ENCODE data around the gene SLC18A3.

Gene SLC18A3

GRCh38 chr10:49610114-49610457 lies at the start of gene SLC18A3:
SLC18A3 (plus strand) TSS chr10:49610310; CDS start chr10:49610741, 431 bp downstream.
- DNase-seq (ENCODE audit: low read depth, low spot score) = no peak

DNA sequence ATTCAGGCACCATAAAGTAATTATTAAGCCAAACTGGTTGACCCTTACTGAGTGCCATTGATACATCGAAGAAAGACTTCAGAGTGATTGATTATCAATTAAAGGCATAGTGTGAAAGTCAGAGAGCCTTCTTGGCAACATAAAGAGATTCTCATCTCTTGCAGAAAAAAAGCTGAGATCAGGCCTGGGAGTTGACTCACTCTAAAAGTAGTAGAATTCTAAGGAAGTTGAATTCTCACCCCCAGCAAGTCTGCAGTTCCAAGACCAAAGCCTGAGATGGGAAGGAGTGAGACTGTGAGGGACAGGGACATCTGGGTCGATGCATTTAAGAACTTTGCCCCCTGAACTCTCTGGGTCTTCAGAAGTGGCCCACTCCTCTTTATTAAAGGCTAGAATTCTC lies 49.6 kb upstream of the SLC18A3 start:
- DNase-seq (ENCODE audit: low read depth, low spot score) = no peak

DNA sequence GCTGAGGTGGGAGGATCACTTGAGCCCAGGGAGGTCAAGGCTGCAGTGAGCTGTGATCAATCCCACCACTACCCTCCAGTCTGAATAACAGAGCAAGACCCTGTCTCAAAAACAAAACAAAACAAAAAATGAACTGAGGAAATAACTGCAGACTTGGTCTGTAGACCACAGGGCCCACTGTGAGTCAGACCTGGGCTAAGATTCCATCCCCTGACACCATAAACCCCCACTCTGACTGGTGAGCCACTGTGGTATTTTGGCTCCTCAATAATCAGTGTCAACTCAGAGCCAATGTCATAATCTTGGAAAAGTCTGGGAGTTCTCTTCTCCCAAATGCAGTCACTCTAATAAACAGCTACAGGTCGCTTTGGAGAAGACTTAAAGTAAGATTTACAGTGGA lies 47.2 kb upstream of the SLC18A3 start:
- no peak for DNase-seq (ENCODE audit: low read depth, low spot score)

- DNase-seq (ENCODE audit: low read depth, low spot score) = no peak
Observed at GRCh38 chr10:49564461-49565009, 45.6 kb upstream of the SLC18A3 start.

- no peak for DNase-seq (ENCODE audit: low read depth, low spot score)
Observed at GRCh38 chr10:49567810-49568209, 42.3 kb upstream of the SLC18A3 start.

- no peak for DNase-seq (ENCODE audit: low read depth, low spot score)
Observed at GRCh38 chr10:49568235-49568634, 41.9 kb upstream of the SLC18A3 start.

DNA sequence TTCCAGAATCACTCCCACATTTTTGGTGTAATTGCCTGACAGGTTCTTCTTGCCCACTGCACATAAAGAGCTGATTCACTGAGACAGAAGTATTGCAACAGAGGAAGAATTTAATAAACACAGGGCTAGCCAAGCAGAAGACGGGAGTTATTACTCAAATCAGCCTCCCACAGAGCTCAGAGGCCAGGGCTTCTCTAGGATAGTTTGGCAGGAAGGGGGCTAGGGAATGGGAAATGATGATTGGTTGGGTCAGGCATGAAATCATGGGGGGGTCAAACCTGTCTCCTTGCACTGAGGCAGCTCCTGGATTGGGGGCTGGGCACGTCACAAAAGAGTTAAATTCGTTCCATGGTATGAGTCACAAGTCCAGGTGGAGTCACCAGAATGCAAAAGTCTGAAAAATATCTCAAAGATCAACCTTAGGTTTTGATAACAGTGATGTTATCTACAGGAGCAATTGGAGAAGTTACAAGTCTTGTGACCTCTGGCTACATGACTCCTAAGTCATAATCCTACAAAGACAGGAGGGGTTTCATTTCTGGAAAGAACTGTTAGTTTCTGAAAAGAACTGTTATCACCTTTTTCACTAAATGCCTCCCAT lies 41.0 kb upstream of the SLC18A3 start:
- no peak for DNase-seq (ENCODE audit: low read depth, low spot score)

GRCh38 chr10:49571388-49571787 lies 38.7 kb upstream of the SLC18A3 start:
- DNase-seq (ENCODE audit: low read depth, low spot score) = no peak

DNA sequence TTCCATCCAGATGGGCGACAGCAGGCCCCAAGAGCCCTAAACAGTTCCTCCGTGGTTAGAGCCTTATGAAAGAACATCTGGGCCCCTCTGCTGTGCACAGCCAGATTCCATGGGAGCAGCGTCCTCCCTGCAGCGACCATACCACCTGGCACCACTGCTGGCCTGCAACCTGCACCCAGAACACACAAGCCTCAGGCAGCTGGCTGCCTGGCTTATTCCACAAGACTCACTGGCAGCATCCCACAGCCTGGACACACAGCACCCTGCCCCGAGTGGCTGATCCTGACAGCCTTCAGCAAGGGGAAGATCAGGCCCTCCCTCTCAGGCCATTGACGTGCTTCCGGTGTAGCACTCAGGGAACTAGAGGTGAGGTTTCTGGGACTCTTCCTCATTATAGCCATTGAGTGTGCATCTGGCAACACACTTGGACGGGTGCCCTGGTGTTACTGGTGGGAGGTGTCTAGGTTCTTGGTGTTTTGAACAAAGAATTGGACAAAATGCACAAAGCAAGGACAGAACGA lies 37.5 kb upstream of the SLC18A3 start:
- no peak for DNase-seq (ENCODE audit: low read depth, low spot score)

GRCh38 chr10:49575489-49576072 lies 34.5 kb upstream of the SLC18A3 start:
- no peak for DNase-seq (ENCODE audit: low read depth, low spot score)

GRCh38 chr10:49577182-49577925 lies 32.8 kb upstream of the SLC18A3 start:
- no peak for DNase-seq (ENCODE audit: low read depth, low spot score)

DNA sequence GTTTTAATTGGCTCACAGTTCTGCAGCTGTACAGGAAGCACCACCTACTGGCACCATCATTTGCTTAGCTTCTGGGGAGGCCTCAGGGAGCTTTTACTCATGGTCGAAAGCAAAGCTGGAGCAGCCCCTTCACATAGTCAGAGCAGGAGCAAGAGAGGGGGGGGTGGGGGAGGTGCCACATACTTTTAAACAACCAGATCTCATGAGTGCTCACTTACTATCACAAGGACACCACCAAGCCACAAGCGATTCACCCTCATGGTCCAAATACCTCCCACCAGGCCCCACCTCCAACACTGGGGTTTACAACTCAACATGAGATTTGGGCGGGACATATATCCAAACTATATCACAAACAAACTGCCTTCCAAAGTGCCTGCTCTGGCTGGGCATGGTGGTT lies 31.7 kb upstream of the SLC18A3 start:
- no peak for DNase-seq (ENCODE audit: low read depth, low spot score)

- DNase-seq (ENCODE audit: low read depth, low spot score) = no peak
Observed at GRCh38 chr10:49579621-49580020, 30.5 kb upstream of the SLC18A3 start.

- no peak for DNase-seq (ENCODE audit: low read depth, low spot score)
Observed at GRCh38 chr10:49585387-49585786, 24.7 kb upstream of the SLC18A3 start.

GRCh38 chr10:49587981-49588380 lies 22.1 kb upstream of the SLC18A3 start:
- no peak for DNase-seq (ENCODE audit: low read depth, low spot score)

DNA sequence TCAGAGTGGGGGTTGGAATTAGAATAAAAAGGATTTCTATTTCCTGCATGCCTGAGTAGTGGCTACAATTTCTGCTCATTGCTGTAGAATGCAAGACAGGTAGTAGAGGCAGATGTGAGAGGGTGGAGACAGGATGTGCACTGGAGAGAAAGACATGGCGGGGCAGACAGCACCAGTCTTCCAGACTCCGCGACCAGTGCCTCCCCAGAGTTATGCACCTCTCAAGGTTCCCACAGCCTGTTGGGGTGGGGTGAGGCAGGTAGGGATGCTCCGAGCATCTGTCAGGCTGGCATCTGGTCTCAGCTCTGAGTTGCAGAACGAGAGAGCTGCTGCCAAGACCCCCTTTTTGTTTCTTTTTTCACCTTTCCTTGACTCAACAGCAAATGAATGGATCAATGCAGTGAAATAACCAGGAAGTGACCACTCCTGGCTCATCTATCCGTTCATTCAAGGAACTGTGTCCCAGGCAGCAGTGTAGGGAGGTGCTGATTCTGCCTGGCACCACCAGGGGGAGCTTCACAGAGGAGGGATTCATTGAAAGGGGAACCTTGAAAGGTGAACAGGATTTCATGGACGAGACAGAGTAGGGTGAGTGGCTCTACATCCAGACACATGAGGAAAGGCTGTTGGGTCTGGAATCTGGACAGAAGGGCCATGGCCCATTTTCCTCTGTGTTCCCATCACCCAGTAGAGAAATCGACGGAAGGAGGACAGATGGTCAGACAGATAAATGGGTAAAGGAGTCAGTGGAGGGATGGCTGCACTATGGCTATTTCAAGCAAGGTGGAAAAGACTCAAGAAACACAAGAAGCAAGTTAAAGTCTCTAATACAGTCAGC lies 17.2 kb upstream of the SLC18A3 start:
- peak; percentile 72 for DNase-seq (ENCODE audit: low read depth, low spot score)

GRCh38 chr10:49593564-49593875 lies 16.6 kb upstream of the SLC18A3 start:
- no peak for DNase-seq (ENCODE audit: low read depth, low spot score)

DNA sequence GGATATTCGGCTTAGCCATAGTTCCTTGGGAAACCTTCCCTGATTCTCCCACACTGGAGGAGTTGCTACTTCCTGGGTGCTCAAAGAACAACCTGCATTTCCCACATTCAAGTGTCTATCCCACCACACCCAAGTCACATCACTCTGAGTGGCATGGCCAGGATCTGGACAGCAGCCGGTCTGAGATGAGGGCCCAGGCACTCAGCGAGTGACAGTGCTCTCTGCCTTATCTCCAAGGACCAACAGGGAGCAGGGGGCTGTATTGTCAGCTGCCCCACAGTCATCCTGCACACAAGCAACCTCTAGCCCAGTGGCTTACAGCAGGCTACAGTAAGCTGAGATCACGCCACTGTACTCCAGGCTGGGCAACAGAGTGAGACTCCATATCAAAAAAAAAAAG lies 16.1 kb upstream of the SLC18A3 start:
- DNase-seq (ENCODE audit: low read depth, low spot score) = no peak

GRCh38 chr10:49594594-49594993 lies 15.5 kb upstream of the SLC18A3 start:
- DNase-seq (ENCODE audit: low read depth, low spot score) = peak; percentile 66

DNA sequence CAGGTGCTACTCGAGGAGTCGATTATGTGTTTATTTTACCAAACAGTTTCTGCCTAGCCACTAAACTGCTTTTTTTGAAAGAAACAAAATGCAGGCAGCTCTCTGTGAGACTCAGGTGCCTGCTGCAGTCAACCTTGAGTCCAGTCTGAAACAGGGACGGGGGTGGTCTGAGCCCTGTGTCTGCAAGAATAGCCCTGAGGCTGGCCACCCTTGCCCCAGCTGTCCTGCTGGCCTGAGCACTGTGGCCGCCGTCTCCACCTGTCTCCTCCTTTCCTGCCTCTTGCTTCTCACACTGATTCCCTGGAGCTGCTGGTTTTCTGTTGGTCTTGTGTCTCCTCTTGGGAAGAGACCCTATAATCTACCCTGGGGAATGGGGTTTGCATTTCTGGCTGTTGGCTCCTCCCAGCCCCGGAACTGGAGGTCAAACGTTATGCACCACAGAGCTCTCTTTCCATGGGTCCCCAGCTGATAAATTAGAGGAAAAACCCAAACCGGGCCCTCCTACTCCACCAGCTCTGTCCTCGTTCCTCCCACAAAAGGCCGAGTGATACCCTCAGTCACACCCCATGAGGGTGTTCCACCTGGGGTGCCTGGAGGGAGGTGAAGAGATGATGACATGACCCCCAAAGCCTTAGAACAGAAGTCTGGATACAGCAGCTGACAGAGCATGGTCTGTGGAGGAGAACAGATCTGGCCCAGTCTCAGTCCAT lies 15.0 kb upstream of the SLC18A3 start:
- DNase-seq (ENCODE audit: low read depth, low spot score) = no peak
